Fibroblast of the conjunctiva (primary cell): ENCODE measurements around the gene MPZL2.
"Not testable (repeated sequence)": the region's sequence is repeated elsewhere in the genome, so short reads cannot be mapped to it uniquely, and the experiment has no call there.

Source experiments
- DNase-seq: peaks from one replicate; pipeline ENCODE4 v3.0.0-alpha.2; 2010; ENCODE audit warnings: low read depth

MPZL2 gene

DNA sequence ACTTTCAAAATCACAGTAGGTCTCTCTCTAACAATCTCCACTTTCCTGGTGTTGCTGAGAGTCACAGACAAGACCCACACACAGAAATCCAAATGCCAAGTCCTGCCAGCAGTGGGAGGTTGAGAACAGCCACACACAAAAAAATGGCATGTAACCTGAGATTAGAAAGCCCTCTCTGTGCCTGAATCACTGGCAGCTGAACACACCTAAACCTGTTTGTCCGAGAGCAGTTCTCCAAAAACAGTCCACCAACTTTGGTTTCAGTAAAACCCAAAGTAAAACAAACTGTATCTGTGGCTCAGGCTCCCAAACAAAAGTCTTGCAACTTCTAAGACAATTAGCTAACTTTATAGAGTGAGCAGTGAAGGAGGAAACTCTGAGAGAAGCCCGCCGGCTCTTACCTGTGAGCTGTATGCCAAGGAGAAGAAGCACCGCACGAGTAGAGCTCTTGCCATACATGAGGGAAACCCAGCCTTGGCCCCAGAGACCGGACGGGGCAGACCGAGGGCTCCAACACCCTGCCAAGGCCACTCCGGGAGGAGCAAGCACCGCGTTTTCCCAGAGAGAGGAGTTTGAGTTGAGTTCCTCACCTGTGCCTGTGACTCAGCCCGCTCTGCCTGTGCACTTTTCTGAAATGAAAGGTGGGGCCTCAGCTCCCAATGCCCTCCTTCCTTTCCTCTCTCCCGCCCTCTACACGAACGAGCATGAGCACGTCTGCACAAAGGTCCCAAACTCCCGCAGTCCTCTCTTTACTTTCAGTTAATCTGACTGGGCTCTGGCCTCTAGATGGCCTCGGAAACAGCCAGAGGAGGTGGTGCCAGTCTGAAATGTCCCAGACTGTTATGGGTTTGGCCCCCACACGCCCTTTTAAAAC is at the start of gene MPZL2:
TSS of gene MPZL2 (minus strand) at position 603 of the 874 bp plus-strand sequence. CDS start at position 459, 144 bp downstream.
- no peak for DNase-seq

- DNase-seq = no peak
Measured at GRCh38 chr11:118313242-118313641, 49.1 kb upstream of the MPZL2 start.

GRCh38 chr11:118312328-118312727 is 48.2 kb upstream of the MPZL2 start:
- DNase-seq = no peak

GRCh38 chr11:118311518-118311917 is 47.4 kb upstream of the MPZL2 start:
- no peak for DNase-seq

- DNase-seq = no peak
Measured at GRCh38 chr11:118310781-118311485, 46.8 kb upstream of the MPZL2 start.

DNA sequence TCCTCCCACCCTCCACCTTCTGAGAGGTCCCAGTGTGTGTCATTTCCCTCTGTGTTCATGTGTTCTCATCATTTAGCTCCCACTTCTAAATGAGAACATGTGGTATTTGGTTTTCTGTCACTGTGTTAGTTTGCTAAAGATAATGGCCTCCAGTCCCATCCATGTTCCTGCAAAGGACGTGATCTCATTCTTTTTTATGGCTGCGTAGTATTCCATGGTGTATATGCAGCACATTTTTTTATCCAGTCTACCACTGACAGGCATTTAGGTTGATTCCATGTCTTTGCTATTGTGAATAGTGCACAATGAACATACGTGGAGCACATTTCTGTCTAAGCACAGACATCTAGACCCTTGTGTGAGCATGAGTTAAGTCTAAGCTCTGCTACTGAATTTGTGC is 46.2 kb upstream of the MPZL2 start:
- no peak for DNase-seq

GRCh38 chr11:118308995-118309528 is 45.0 kb upstream of the MPZL2 start:
- DNase-seq = not testable (repeated sequence)

GRCh38 chr11:118306556-118306955 is 42.5 kb upstream of the MPZL2 start:
- no peak for DNase-seq

DNA sequence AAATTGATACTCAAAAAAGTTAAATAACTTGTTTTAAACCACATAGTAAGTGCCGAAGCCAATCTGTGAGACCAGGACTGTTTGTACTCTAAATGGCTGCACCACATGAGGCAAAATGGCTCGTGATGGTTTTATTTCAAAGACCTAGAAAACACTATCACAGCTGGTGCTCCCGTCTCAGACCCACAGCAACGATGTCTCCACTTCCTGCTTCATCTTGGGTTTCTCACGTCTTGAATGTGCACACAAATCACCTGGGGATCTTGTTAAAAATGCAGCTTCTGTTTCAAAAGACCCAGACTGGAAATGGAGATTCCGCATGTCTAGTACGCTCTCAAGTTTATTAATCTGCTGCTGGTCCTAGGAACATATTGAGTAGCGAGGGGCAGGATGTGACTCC is 41.6 kb upstream of the MPZL2 start:
- no peak for DNase-seq

- DNase-seq = no peak
Measured at GRCh38 chr11:118304568-118305248, 40.6 kb upstream of the MPZL2 start, which contains the start of gene CD3E. Gene CD3E (plus strand): TSS chr11:118304730. CDS start chr11:118304953, 223 bp downstream.

- DNase-seq = no peak
Measured at GRCh38 chr11:118304227-118304567, 40.1 kb upstream of the MPZL2 start.

GRCh38 chr11:118301600-118302195 is 37.6 kb upstream of the MPZL2 start:
- DNase-seq = no peak

GRCh38 chr11:118295815-118296454 is 31.8 kb upstream of the MPZL2 start:
- DNase-seq = no peak

DNA sequence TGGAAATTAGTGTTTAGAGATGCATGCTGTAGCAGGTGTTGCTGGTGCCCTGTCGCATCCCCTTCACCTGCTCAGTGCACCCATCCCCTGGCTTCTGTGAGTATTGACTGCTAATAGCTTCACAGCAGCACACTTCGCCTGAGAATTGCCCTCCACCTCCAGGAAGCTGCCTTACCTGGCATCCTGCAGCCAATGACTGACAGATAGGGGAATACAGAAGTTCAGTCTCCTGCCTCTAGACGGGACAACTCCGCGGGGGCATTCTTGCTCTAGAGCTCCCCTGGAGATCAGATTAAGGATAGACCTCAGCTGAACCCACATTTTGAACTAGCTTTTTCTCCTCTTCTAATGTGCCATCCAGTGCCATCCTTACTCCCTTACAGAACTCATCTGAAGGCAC is 31.1 kb upstream of the MPZL2 start:
- DNase-seq = no peak

GRCh38 chr11:118294053-118294452 is 30.0 kb upstream of the MPZL2 start:
- DNase-seq = no peak

GRCh38 chr11:118291477-118292135 is 27.5 kb upstream of the MPZL2 start:
- DNase-seq = peak; percentile 38

DNA sequence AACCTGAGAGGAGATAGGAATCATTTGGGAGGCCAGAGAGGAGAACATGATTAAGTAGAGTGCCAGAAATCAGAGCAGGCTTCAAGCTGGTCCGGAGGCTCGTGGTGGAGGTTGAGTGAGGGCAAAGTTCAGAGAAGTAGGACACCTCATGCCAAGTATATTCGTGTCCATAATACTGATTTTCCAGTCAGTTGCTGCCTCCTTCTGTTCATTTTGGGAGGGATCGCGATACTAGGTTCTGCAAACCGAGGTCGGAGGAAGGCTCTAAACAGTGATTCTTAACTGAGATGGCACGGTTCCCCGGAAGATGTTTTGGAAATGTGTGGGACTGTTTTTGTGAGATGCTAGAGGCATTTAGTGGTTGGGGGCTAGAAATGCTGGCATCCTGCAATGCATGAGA is 26.8 kb upstream of the MPZL2 start:
- DNase-seq = no peak

GRCh38 chr11:118289401-118289800 is 25.3 kb upstream of the MPZL2 start:
- DNase-seq = peak; percentile 29

GRCh38 chr11:118287006-118287405 is 22.9 kb upstream of the MPZL2 start:
- DNase-seq = no peak

GRCh38 chr11:118286545-118286944 is 22.4 kb upstream of the MPZL2 start:
- DNase-seq = no peak

DNA sequence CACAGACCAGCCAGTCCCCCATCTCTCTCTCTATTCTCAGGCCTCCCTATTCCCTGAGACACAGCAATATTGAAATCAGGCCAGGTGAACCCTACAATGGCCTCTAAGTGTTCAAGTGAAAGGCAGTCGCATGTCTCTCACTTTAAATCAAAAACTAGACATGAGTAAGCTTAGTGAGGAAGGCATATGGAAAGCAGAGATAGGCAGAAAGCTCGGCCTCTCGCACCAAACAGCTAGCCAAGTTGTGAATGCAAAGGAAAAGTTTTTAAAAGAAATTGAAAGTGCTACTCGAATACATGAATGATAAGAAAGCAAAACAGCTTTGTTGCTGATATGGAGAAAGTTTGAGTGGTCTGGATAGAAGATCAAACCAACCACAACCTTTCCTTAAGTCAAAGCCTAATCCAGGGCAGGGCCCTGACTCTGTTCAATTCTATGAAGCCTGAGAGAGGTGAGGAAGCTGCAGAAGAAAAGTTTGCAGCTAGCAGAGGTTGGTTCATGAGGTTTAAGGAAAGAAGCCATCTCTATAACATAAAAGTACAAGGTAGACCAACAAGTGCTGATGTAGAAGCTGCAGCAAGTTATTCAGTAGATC is 19.8 kb upstream of the MPZL2 start:
- no peak for DNase-seq
